Measurements from ENCODE around the gene CLTCL1.
"Not testable (repeated sequence)": the region's sequence is repeated elsewhere in the genome, so short reads cannot be mapped to it uniquely, and the experiment has no call there.

CLTCL1 gene

DNA sequence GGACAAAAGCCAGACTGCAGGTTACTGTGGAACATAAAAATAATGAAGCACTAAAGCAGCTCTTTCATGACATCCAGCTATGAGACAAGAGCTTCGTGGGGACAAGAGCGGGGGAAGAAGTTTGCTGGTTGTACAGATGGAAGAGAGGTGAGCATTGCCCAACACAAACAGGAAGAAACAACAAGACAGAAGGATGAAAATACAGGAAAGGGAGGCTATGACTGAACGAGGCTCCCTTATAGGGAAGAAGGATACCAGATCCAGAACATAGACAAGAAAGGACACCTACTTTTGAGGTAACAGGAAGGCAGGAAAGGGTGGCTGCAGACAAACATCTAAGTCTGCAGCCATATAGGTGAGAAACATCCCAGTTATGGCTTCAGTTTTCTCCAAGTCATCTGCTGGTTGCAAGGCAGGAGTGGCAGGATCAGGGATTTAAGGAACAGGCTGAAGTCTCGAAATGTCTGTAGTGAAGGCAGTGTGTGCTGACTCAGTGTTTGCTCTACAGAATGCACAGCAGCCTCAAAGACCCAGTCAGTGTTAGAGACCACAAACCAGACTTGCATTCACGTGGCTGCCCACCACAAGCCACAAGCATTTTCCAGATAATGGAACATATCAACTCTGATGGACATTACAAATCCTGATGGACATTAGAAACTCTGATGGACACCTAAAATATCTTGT, 1.9 kb downstream of the CLTCL1 start:
- H3K27ac ChIP-seq = no peak overlapping the region

DNA sequence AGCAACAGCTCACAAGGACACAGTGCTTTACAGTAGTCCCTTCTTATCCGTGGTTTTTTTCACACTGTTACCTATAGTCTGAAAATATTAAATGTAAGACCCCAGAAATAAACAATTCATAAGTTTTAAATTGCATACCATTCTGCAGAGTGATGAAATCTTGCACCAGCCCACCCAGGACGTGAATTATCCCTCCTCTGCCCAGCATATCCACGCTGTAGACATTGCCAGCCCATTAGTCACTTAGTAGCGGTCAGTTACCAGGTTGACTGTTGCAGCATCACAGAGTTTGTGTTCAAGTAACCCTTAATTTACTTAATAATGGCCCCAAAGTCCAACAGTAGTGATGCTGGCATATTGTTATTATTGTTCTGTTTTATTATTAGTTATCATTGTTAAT, 3.6 kb downstream of the CLTCL1 start:
- H3K27ac ChIP-seq = no peak overlapping the region
- no peak for TF ChIP-seq ZFX (IDR thresholded peaks at IDR 0.05; ENCODE audit: borderline replicate concordance)
- TF ChIP-seq, protein P1, sequence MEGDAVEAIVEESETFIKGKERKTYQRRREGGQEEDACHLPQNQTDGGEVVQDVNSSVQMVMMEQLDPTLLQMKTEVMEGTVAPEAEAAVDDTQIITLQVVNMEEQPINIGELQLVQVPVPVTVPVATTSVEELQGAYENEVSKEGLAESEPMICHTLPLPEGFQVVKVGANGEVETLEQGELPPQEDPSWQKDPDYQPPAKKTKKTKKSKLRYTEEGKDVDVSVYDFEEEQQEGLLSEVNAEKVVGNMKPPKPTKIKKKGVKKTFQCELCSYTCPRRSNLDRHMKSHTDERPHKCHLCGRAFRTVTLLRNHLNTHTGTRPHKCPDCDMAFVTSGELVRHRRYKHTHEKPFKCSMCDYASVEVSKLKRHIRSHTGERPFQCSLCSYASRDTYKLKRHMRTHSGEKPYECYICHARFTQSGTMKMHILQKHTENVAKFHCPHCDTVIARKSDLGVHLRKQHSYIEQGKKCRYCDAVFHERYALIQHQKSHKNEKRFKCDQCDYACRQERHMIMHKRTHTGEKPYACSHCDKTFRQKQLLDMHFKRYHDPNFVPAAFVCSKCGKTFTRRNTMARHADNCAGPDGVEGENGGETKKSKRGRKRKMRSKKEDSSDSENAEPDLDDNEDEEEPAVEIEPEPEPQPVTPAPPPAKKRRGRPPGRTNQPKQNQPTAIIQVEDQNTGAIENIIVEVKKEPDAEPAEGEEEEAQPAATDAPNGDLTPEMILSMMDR (IDR thresholded peaks at IDR 0.05) = no peak

More for the DNA sequence above, 1.9 kb downstream of the CLTCL1 start:
- TF ChIP-seq ZFX (IDR thresholded peaks at IDR 0.05; ENCODE audit: borderline replicate concordance) = no peak
- TF ChIP-seq, protein P1 (IDR thresholded peaks at IDR 0.05) = no peak

DNA sequence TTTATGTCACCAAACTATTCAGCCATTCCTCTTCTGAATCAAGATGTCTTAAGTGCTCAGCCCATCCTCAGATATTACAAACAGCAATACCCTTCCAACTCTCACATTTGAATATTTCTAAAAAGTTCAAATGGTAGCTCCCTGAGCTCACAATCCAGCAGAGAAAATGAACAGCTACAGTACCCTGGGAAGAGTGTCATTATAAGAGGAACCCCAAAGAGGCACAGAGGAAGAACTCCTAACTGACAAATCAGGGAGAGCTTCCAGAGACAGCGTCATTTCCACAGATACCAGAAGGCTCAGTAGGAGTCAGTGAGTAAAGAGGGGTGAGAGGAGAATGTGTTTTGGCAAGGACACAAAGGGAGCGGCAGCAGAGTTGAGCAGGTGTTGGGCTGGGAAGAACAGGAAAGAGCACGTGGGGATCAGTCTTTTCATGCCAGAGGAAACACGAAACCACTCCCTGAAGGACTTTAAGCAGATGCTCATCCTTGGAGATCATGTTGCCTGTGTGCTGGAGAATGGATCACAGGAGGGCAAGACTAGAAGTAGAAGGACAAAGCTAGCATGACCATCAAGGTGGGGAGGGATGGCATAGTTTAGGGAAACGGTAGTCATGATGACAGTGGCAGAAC, 4.3 kb downstream of the CLTCL1 start:
- no peak overlapping the region for H3K27ac ChIP-seq
- no peak for TF ChIP-seq ZFX (IDR thresholded peaks at IDR 0.05; ENCODE audit: borderline replicate concordance)
- TF ChIP-seq, protein P1 (IDR thresholded peaks at IDR 0.05) = no peak

DNA sequence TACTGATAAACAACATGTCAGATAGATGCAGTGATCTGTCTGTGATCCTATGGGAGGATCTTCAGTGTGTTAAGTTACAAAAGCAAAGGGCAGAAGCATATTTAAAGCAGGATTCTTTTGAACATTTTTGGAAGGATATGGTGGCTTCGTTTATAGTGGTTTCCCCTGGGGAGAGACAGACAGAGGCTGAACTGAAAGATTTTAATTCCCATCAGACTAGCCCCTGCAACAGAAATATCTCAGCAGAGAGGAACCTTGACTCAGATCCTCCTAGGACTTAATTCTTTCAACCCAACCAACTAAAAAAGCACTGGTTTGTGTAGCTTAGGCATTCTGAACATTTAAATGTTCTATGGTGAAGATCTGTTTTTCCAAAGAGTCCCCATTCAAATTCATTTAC, 5.7 kb downstream of the CLTCL1 start:
- H3K27ac ChIP-seq = no peak overlapping the region
- TF ChIP-seq, protein P1 (IDR thresholded peaks at IDR 0.05) = no peak
- TF ChIP-seq ZFX (IDR thresholded peaks at IDR 0.05; ENCODE audit: borderline replicate concordance) = no peak

DNA sequence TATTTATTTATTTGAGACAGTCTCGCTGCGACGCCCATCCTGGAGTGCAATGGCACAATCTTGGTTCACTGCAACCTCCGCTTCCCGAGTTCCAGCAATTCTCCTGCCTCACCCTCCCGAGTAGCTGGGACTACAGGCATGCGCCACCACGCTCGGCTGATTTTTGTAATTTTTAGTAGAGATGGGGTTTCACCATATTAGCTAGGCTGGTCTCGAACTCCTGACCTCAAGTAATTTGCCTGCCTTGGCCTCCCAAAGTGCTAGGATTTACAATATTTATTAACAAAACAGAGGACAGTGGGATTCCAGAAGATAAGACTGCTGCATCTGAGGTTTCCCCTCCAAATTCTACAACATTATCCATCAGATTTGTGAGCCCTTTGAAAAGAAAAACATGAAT, 12.4 kb downstream of the CLTCL1 start:
- not testable (repeated sequence) for H3K27ac ChIP-seq

DNA sequence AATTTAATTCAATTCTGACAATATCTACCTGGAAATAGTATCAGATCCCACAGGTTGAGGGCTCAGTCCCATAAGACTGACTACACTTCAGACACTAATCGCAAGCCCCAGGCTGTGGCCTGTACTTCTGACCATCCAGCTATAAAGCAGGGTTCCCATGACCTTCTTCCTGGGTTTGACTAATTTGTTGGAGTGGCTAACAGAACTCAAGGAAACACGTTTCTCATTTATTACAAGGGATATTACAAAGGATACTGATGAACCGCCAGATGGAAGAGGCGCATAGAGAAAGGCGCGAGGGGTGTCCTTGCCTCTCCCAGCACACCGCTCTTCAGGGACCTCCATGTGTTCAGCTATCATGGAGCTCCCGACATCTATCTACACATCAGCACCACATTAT, 13.7 kb downstream of the CLTCL1 start:
- no peak overlapping the region for H3K27ac ChIP-seq
- TF ChIP-seq, protein P1 (IDR thresholded peaks at IDR 0.05) = no peak
- no peak for TF ChIP-seq ZFX (IDR thresholded peaks at IDR 0.05; ENCODE audit: borderline replicate concordance)

DNA sequence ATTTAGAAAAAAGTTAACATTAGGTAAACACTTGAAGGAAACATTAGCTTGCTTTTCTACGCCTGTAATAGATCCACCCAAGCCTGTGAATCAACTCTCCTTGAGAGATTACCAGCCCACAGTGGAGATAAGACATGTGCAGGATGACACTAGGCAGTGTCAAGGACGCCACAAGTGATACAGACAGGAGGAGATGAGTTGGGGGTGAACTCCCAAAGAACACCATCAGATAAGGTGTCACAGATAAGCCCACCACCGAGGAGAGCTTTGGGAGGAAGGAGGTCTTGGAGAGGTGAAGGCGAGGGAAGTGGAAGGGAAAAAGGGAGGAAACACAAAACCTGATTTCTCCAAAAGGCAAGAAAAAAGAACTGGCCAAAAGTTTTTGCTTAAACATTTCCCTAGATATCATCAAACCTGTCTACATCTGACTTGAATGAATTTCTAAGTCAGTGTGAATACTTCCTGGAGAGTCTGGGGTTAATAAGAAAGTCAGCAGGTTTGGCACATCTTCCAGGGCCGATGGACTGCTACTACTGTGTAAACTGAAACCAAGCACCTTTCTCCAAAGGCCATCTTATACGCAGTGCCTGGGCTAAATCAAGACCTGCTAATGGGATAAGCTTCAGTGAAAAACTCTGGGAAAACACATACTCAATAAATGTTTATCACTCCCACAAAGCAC, 15.5 kb downstream of the CLTCL1 start:
- TF ChIP-seq ZFX (IDR thresholded peaks at IDR 0.05; ENCODE audit: borderline replicate concordance) = no peak
- TF ChIP-seq, protein P1 (IDR thresholded peaks at IDR 0.05) = no peak
- no peak overlapping the region for H3K27ac ChIP-seq
